Measurements from ENCODE around the gene HAL.

DNA sequence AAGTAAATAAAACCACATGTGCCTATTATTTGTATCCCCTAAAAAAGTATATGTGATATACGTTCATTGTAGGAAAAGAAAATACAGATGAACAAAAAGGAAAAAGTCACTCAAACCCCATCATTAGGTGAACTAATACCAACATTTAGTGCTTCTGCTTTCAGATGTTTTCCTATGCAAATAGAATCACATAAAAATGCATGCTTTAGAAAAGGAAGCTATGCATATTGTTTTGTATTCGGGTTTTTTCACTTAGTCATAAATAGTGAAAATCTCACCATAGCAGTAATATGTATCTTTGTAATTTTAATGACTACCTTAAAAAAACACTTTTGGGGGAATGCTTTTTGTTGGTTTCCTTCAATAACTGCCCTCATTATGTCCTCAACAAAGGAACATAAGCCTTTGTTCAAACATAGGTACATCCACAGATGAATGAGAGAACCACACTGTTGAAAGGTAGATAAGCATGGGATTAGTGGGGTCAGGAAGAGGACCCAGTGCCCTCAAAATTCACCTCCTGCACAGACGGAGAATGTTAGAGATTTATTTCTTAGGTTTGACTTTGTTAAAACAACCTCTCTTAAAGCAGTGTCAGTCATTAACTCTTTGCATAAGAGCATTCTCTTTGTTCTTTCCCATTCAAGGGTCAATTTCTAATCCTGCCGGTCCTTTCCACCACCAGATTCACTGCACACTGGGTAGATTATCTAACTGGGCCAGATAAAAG lies 46.5 kb downstream of the HAL start:
- TF ChIP-seq POLR2A (IDR thresholded peaks at IDR 0.05; ENCODE audit: low read length) = no peak
- no peak for TF ChIP-seq GATA1 (IDR thresholded peaks at IDR 0.05; ENCODE audit: low read depth, low read length)

All from erythroblast (primary cell).